ENCODE results near the gene WDR33.

DNA sequence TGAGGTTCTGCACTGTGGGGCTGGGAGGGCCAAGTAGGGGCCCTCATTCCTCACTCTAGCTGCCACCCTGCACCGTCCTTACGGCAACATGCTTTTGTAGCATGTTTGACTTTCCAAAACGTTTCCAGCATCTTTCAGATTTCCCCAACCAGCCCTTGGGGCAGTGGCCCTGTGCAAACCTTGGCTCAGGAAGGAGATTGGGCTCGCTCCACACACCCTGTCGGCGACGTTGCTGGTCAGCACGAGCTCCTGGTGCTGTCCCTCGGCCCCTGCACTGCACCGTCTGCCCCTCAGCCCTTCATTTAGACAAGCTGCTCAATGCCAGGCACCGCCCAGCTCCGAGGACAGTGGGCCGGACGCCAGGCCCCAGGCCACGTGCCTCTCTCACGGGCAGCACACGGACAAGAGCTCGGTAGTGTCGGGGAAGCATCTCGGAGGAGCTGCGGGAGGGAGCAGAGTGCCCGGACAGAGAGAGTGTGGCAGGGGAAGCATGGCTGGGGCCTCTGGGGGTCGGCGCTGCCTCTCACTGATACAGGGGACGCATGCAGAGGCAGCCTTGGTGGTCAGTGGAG is 158.1 kb downstream of the WDR33 start:
- no peak for TF ChIP-seq CTCF (IDR thresholded peaks at IDR 0.05)
- TF ChIP-seq POLR2A (IDR thresholded peaks at IDR 0.05), result no peak
